ENCODE measurements around the gene ARSG.

- TF ChIP-seq CTCF (conservative IDR thresholded peaks at IDR 0.05; ENCODE audit: low read depth in 2 of 2) (no peak), EZH2 (IDR thresholded peaks at IDR 0.05; ENCODE audit: low read depth, unreplicated experiment) (no peak), EZH2phosphoT487 (IDR thresholded peaks at IDR 0.05; ENCODE audit: unreplicated experiment) (no peak), POLR2AphosphoS5 (IDR thresholded peaks at IDR 0.05; ENCODE audit: low read depth) (no peak), ZNF462 (CRISPR knock-in tag; IDR thresholded peaks at IDR 0.05) (no peak)
Observed at GRCh38 chr17:68461589-68461988, 170.3 kb downstream of the ARSG start.
